Measurements from ENCODE around the gene OVOL2.

OVOL2 gene

GRCh38 chr20:17976305-17976704, 81.4 kb downstream of the OVOL2 start:
- DNase-seq: no peak

Data from suppressor macrophage (primary cell).